Activated CD4-positive, alpha-beta T cell treated with anti-CD3 and anti-CD28 coated beads, Interleukin-2, amount 50 U/mL, for 1 hour (primary cell): ENCODE measurements around the gene USP9X.
"Not testable (repeated sequence)": the region's sequence is repeated elsewhere in the genome, so short reads cannot be mapped to it uniquely, and the experiment has no call there.

ENCODE experiments used
- DNase-seq: peaks from one replicate; pipeline ENCODE4 v3.0.0-alpha.2; 2020

Gene USP9X

DNA sequence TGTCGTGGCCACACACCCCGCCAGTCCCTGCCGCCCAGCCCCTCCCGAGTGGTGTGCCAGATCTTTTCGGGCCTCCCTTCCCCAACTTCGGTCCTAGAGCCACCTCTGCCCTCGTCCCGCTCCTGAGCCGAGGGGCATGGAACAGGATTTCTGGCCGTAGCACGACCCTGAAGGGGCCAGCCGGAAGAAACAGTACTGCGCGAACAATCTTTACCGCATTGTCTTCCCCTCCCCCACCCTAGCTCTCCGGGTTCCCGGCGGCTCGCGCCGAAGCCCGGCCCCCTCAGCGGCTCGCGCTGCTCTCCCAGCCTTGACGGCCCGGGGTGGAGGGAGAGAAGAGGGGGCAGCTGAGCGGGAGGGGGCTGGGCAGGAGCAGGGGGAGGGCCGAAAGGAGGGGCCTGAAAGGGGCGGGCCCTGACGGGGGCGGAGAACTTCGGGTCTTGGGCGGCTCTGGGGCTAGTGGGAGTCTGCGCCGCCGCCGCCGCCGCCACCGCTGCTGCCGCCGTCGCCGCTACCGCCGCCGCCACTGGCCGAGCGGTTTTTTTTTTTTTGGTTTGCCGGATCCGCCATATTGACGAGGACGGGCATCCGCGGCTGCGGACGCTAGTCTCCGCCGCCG is at the start of gene USP9X:
USP9X (plus strand) TSS at position 553 of the 619 bp plus-strand sequence. CDS start 38,184 bp downstream, outside the sequence.
- DNase-seq: peak; percentile 82

GRCh38 chrX:41035582-41035981 is 49.7 kb upstream of the USP9X start:
- no peak for DNase-seq

DNA sequence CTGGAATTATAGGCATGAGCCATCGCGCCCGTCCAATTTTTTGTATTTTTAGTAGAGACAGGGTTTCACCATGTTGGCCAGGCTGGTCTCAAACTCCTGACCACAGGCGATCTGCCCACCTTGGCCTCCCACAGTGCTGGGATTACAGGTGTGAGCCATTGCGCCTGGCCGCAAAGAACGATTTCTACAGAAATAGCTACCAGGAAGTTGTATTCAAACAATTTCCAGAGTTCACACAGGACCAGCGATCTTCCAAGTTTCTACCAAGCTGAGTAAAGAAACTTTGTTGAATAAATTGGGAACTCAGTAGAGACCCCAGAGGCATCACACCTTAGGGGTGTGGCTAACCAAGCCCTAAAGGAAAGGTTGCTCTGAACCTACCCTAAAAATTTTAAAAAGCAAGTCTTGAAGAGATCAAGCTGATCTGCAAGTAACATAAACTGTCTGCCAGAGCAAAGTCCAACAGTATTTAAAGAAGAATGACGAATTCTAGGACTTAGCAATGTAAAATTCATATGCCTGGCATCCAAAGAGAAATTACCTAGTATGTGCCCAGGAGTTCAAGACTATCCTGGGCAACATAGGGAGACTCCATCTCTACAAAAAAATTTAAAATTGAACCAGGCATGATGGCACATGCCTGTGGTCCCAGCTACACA is 48.4 kb upstream of the USP9X start:
- no peak for DNase-seq

DNA sequence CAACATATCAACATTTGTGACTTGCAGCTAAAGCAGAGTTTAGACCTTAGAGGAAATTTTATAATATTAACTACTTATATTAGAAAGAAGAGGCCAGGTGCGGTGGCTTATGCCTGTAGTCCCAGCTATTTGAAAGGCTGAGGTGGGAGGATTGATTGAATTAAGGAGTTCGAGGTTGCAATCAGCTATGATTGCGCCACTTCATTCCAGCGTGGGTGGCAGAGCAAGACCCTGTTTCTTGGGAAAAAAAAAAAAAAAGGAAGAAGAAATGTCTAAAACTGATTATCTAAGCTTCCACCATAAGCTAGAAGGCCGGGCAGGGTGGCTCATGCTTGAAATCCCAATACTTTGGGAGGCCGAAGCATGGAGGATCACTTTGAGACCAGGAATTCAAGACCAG is 42.0 kb upstream of the USP9X start:
- no peak for DNase-seq

DNA sequence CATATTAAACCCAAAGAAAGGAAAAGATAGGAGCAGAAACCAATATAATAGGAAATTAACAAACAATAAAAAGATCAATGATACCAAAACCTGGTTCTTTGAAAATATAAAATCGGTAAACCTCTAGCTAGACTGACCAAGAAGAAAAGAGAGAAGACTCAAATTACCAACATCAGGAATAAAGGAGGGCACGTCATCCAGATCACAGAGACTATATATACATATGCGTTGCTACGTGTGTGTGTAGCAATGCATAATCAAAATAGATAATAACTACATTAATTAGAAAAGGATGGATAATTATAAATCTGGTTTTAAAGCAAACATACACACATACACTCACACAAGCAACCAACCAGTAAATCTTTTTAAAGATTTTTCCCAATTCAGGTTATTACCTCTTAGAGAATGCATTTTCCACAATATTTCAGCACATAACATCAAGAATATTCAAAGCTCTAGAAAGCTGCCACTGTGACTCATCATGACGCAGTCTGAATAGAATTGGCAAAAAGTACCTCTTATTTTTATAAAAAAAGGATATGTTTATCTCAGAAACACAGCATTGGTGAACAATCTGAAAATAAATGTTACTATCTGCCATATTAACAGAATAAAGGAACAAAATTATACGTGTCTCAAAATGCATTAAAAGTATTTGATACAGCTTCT is 41.4 kb upstream of the USP9X start:
- no peak for DNase-seq

DNA sequence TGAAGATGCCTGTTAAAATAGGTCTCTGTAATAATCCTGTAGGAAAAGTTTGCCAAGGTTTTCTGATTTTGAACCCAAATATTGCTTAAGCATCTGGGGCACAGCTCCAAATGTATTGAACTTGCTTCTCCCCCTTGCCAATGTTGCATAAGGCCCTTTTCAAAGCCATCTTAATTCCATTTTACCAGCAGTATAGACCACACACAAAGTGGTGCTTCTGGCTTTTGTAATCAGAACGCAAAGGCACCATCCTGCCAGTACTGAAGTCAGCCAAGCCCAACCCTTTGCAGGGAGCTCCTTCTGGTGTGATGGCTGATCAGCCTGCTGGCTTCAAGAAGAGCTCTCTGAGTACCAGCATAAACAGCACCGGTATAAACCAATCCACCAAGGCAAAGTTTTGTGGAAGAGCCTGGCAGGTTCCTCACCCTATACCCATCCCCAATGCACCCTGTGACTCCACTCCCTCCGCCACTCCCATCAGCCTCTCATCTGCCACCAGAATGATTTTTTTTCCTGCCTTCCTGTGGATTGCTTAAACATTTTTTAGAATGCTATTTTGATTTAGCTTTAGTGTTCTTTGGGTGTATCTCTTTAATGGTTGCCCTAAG is 39.2 kb upstream of the USP9X start:
- DNase-seq: no peak

DNA sequence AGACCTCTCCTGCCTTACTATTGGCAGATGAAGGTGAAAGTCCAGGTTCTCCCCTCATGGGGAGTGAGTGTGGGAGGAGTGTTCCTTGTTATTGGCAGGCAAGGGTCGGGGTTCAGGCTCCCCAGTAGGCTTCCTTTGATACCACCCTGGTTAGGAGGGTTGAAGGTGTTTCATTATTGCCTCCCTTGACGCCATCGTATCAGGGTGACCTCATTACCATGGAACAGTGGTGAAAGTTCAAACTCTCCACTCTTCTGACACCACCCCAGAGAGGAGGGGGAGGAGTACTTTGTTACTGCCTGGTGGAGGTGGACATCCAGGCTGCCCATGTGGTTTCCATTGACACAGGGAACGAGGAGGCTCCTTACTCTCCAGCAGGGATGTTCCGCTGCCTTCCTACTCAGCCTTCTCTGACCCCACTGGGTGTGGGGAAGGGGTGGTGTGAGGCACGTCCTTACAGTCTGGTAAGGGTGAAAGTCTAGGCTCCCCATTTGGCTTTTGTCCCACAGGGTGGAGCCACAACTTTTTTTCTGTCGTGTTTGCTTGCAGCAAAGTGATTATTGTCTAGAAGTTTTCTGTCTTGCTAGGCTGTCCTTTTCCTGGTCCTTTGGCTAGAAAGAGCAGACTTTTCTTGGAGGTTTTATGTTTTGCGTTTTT is 37.2 kb upstream of the USP9X start:
- DNase-seq: no peak

GRCh38 chrX:41050359-41050758 is 34.9 kb upstream of the USP9X start:
- no peak for DNase-seq

GRCh38 chrX:41051288-41051687 is 34.0 kb upstream of the USP9X start:
- no peak for DNase-seq

DNA sequence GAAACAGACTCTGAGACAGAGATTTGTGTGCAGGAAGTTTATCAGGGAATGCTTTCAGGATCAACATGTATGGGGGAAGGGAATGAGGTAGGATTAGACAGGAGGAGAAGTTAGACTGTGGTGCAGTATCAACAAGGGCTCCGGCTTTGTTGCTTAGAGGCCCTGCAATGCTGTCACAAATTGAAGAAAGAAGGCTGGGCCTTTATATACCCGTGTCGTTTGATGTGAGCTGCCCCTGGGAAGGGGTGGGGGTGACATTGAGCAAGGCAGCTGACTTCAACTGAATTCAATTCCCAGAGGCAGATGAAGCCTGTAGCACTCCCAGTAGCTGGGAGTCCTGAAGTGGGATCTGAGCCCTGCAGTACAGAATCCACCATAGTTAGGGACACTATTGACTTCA is 29.5 kb upstream of the USP9X start:
- no peak for DNase-seq

- not testable (repeated sequence) for DNase-seq
Observed at GRCh38 chrX:41063276-41063675, 22.0 kb upstream of the USP9X start.

DNA sequence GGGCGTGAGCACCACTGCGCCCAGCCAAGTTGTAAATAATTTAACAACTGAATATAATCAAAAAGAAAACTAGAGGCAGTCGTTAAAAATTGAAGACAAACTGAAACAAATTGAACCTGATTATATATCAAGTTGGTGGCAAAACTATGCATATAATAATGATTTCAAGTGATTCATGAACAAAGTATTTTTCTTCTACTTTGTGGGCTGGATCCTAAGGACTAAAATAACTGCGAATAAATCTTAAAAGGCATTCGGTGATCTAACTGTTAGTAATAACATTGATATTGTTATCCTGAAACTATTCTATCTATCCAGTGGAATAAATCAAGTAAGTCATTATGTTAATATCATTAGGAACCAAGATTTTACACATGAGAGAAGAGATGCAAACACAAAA is 21.2 kb upstream of the USP9X start:
- no peak for DNase-seq

- no peak for DNase-seq
Observed at GRCh38 chrX:41066391-41066790, 18.9 kb upstream of the USP9X start.

DNA sequence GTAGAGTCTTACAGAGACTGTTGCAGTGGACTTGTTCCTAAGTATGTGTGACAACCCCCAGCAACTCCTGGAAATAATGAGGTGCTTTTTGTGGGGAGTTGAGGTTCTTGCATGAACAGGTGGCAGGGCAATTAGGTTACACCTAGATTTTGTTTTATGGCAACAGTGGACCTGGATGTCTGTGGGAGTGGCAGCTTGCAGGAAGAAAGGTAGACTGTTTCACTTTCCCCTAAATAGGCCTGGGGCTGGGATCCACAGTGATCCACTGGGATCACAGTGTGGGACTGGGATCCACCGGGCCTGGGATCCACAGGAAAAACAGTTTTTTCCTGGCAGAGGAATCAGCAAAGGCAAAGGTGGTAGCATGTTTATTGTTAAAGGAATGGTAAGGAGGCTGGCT is 18.3 kb upstream of the USP9X start:
- no peak for DNase-seq

DNA sequence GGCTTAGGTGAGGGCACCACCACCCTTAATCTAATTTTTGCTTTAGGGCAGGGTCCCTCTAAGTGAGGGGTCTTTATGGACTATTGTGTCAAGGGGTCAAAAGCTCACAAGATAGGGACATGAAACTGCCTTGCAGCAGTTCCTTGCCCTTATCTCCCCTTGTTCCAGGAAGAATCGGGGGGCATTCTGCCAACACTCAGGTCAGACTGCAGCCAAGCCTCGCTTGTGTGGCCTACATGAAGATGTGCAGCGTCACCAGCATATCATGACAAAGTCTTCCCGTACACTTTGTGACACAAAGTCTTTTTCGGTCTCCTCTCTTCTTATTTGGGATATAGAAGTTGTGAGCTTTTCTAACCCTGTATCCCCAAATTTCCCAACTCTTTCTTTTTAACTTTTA is 17.5 kb upstream of the USP9X start:
- DNase-seq: no peak

GRCh38 chrX:41076742-41077141 is 8.5 kb upstream of the USP9X start:
- DNase-seq: no peak

GRCh38 chrX:41081821-41082220 is 3.4 kb upstream of the USP9X start:
- no peak for DNase-seq

GRCh38 chrX:41082783-41083182 is 2.5 kb upstream of the USP9X start:
- no peak for DNase-seq

DNA sequence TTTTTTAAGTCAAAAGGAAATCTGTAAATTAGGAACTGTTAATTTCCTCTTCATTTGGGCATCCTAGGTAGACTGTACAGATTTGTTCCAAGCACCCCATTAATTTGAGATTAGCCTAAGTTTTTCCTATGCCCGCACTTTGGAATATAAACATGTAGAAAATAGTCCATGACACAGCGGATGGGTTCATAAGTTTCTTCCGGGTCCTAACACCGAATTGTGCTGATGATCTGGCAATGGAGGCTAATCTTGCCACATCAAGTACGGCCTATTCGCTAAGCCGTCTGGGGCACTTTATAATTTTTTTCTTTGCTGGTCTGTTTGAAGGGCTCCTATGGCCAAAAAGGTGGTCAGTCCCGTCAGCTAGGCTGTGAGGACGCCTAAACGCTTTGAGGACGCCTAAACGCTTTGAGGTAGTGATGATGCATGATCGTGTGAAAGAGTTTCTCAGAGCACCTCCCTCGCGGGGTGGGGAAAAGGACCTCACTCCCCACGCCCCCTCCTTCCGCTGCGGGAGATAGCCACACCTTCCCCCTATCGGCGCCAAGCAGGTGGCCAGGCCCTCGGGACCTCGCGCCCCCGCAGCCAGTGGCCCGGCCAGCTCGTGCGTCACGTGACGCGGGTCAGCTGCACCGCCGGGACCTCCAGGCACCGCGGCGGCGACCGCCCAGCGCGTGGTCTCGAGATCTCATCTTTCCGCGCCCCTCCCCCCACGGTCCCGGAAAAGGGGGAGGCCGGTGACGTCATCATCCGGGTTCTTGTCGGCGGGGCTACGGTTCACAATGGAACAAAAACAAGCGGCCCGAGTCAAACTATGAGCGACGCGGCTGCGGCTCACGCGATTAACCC is 977 bp upstream of the USP9X start:
- DNase-seq: peak; percentile 96

- DNase-seq: peak; percentile 65
Observed at GRCh38 chrX:41085512-41085877, 250 bp downstream of the USP9X start.

DNA sequence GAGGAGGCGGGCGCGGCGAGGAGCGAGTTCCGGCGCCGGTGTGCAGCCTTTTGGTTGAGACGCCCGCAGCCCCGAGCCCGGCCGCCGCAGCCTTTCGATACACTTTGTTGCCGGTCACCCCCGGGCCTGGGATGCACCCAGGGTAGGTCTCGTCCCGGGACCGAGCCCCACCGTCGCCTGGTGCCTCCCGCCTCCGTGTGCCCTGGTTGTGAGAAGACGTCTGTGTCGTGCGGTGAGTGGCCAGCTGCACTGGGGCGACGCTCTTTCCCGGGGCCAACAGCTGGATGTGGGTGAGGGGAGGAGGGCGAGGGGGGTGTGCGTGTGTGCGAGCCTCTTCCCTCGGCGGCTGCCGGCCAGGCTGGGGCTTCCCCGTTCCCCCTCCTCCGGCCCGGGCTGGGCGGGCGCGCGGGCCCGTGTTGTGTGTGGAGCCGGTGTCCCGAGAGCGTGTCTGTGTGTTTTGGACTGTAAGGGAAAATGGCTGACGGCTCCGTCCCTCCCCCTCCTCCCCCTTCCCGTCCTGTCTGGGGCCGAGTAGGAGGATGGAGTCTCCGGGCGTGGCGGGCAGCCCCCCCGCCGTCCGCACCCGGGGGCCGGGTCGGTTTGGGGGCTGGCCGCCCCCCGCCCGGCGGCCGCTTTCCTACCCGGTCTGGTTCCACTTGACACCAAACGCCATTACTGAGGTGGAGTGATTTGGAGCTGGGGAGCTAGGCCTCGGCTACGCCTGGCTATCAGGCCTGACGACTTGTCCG is 807 bp downstream of the USP9X start:
- DNase-seq: peak; percentile 9

DNA sequence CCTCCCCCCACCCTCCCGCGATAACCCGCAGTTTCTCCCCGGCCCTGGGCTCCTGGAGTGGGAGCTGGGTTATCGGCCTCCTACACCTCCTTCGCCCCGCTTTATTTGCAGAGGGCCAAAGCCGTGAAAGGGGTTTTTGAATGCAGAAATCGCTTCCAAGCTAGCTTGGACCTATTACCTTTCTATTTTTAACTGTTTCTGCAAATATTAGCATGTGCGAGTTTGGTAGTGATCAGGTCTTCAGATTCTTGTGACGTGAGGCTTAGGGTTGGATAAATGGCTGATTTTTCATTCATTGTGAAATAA is 1.3 kb downstream of the USP9X start:
- no peak for DNase-seq
